Vagina (tissue), 2 donors: ENCODE data around the gene FDXACB1.

Experiments
- CTCF ChIP-seq, 3 experiments: fragments of 450-650 bp in 2 of 3; fragments of 200-600 bp in 1 of 3; sonication (generic) in 1 of 3; IDR thresholded peaks; one replicate each; pipeline ENCODE4 v1.5.1; 2017 to 2019; ENCODE audit warnings: antibody characterized with exemption in 3 of 3, mild to moderate bottlenecking in 2 of 3, moderate library complexity in 2 of 3
- POLR2A ChIP-seq, 2 donors: fragments of 450-650 bp; IDR thresholded peaks; one replicate each; pipeline ENCODE4 v1.6.1; 2017; ENCODE audit warnings: antibody characterized with exemption in 2 of 2, mild to moderate bottlenecking in 2 of 2, moderate library complexity in 2 of 2
- POLR2AphosphoS5 ChIP-seq, 2 donors: sonication (generic); formaldehyde crosslinking; IDR thresholded peaks; one replicate each; pipeline ENCODE4 v1.9.0; 2017; ENCODE audit warnings: antibody characterized with exemption in 2 of 2, mild to moderate bottlenecking in 2 of 2, low read depth in 1 of 2; ENCODE audit not compliant: insufficient read depth in 1 of 2

DNA sequence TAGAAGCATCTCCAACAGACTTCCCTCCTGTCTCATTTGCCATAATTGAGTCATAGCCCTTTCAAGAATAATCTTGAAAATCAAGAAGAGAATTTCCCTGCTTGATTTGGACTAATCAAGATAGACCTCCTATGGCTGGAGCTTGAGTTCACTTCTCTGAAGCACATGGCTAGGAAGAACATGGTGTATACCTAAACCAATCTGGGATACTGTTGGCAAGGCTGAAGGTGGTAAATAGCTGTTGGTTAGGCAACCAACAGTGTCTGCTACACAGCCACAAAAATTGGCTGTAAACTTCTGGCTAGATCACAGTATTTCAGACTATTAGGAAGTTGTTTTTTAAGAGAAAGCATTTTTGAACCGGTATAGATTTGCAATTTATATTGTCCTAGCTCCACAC is 27.7 kb upstream of the FDXACB1 start:
- TF ChIP-seq CTCF (IDR thresholded peaks at IDR 0.05) (no peak), POLR2A (IDR thresholded peaks at IDR 0.05) (no peak), POLR2AphosphoS5 (IDR thresholded peaks at IDR 0.05; ENCODE audit: insufficient read depth in 1 of 2, low read depth in 1 of 2) (no peak)
